ENCODE data around the gene KCNN3.
A peak's percentile ranks its signal among the peaks of the same experiment; 100 is the strongest.

The KCNN3 gene

GRCh38 chr1:154770897-154771594, 99.0 kb downstream of the KCNN3 start (continued):
- no peak for TF ChIP-seq HIC1 (tag by site-specific recombination; IDR thresholded peaks at IDR 0.05)
- no peak for TF ChIP-seq ZNF626 (tag by site-specific recombination; IDR thresholded peaks at IDR 0.05)
- 0 out of 2 replicates have a peak, but pooled peaks have one; percentile 22 for TF ChIP-seq ZNF18 (tag by site-specific recombination; IDR thresholded peaks at IDR 0.05)
- no peak for TF ChIP-seq ZNF585B (tag by site-specific recombination; IDR thresholded peaks at IDR 0.05)
- TF ChIP-seq ZNF169 (tag by site-specific recombination; IDR thresholded peaks at IDR 0.05): no peak
- no peak for TF ChIP-seq SP7 (tag by site-specific recombination; IDR thresholded peaks at IDR 0.05)
- TF ChIP-seq ZNF112 (tag by site-specific recombination; IDR thresholded peaks at IDR 0.05): no peak
- TF ChIP-seq TRIM28 (IDR thresholded peaks at IDR 0.05; ENCODE audit: borderline replicate concordance, low read length): no peak
- TF ChIP-seq ZNF433 (tag by site-specific recombination; IDR thresholded peaks at IDR 0.05; ENCODE audit: low read depth): peak; percentile 84
- TF ChIP-seq ZNF768 (tag by site-specific recombination; IDR thresholded peaks at IDR 0.05): no peak
- TF ChIP-seq HOXD13 (CRISPR knock-in tag; IDR thresholded peaks at IDR 0.05; ENCODE audit: borderline replicate concordance): no peak
- no peak for TF ChIP-seq CTCF (tag by site-specific recombination; IDR thresholded peaks at IDR 0.05)
- no peak for TF ChIP-seq ZNF184 (tag by site-specific recombination; IDR thresholded peaks at IDR 0.05)
- TF ChIP-seq ZNF514 (tag by site-specific recombination; IDR thresholded peaks at IDR 0.05): no peak
- no peak for TF ChIP-seq ZNF10 (tag by site-specific recombination; IDR thresholded peaks at IDR 0.05)
- TF ChIP-seq ZNF24 (tag by site-specific recombination; IDR thresholded peaks at IDR 0.05): no peak
- TF ChIP-seq GLI2 (tag by site-specific recombination; IDR thresholded peaks at IDR 0.05; ENCODE audit: borderline replicate concordance, low read depth): peak; percentile 44; the same call in 1 of the 2 replicates
- TF ChIP-seq ZNF174 (tag by site-specific recombination; IDR thresholded peaks at IDR 0.05): no peak
- no peak for TF ChIP-seq SCRT2 (tag by site-specific recombination; IDR thresholded peaks at IDR 0.05)
- TF ChIP-seq YY1 (tag by site-specific recombination; IDR thresholded peaks at IDR 0.05): no peak
- TF ChIP-seq ZNF398 (tag by site-specific recombination; IDR thresholded peaks at IDR 0.05): no peak
- no peak for TF ChIP-seq ZSCAN30 (tag by site-specific recombination; IDR thresholded peaks at IDR 0.05)
- TF ChIP-seq ZFP3 (tag by site-specific recombination; IDR thresholded peaks at IDR 0.05; ENCODE audit: low read depth): no peak
- peak; percentile 94 for TF ChIP-seq ZNF518A (tag by site-specific recombination; conservative IDR thresholded peaks at IDR 0.05; ENCODE audit: low read depth)
- TF ChIP-seq SP2 (tag by site-specific recombination; IDR thresholded peaks at IDR 0.05): no peak
- no peak for TF ChIP-seq ZNF423 (tag by site-specific recombination; IDR thresholded peaks at IDR 0.05)
- no peak for TF ChIP-seq GLI4 (tag by site-specific recombination; IDR thresholded peaks at IDR 0.05)
- no peak for TF ChIP-seq ZNF23 (tag by site-specific recombination; IDR thresholded peaks at IDR 0.05; ENCODE audit: borderline replicate concordance)
